Stomach (tissue), 4 donors: ENCODE results near the gene CCDC24.

Experiments used
- CTCF ChIP-seq, 7 experiments: fragments of 450-650 bp in 4 of 7; fragments of 200-600 bp in 3 of 7; sonication (generic) in 3 of 7; IDR thresholded peaks; one replicate each; pipeline ENCODE4 v1.5.1; 2016 to 2019; ENCODE audit warnings: antibody characterized with exemption in 7 of 7, control low read depth in 2 of 7, mild to moderate bottlenecking in 1 of 7
- EP300 ChIP-seq: sonication (generic); formaldehyde crosslinking; IDR thresholded peaks from one replicate; pipeline ENCODE4 v1.6.1; 2017; ENCODE audit warnings: antibody characterized with exemption
- POLR2A ChIP-seq, 4 donors: fragments of 450-650 bp; IDR thresholded peaks; one replicate each; pipeline ENCODE4 v1.6.1; 2016; ENCODE audit warnings: antibody characterized with exemption in 4 of 4, control low read depth in 2 of 4, mild to moderate bottlenecking in 1 of 4, moderate library complexity in 1 of 4
- POLR2AphosphoS5 ChIP-seq, 3 donors: sonication (generic); formaldehyde crosslinking; IDR thresholded peaks; one replicate each; pipeline ENCODE4 v1.6.1; 2016; ENCODE audit warnings: antibody characterized with exemption in 3 of 3

- no peak for TF ChIP-seq CTCF (IDR thresholded peaks at IDR 0.05)
- no peak for TF ChIP-seq POLR2AphosphoS5 (IDR thresholded peaks at IDR 0.05)
- no peak for TF ChIP-seq POLR2A (IDR thresholded peaks at IDR 0.05)
- no peak for TF ChIP-seq EP300
These were observed 10.9 kb upstream of the CCDC24 start for GRCh38 chr1:43980255-43981134.
